Subcutaneous adipose tissue (tissue), 4 donors: ENCODE measurements around the gene C18orf54. TPM values are rescaled to one million over a fixed set of nuclear protein-coding genes. Genes with fewer than 3 reads are reported as not detected.

Experiments used
- total RNA-seq, 4 donors: library from RNA; depleted of rRNA; stranded (reverse); fragments of >200 nt; gene quantifications; one replicate each; pipeline ENCODE4 v1.1.0, GENCODE V29; 2016
- TF ChIP-seq, protein P1 (sequence below): fragments of 450-650 bp; IDR thresholded peaks from one replicate; pipeline ENCODE4 v1.5.1; 2016; ENCODE audit warnings: low read depth, mild to moderate bottlenecking, control low read depth, antibody characterized with exemption, moderate library complexity

C18orf54 gene
- total RNA-seq, 4 donors from 2014 or later, result 2.1 to 3.9 (median 2.7) TPM

DNA sequence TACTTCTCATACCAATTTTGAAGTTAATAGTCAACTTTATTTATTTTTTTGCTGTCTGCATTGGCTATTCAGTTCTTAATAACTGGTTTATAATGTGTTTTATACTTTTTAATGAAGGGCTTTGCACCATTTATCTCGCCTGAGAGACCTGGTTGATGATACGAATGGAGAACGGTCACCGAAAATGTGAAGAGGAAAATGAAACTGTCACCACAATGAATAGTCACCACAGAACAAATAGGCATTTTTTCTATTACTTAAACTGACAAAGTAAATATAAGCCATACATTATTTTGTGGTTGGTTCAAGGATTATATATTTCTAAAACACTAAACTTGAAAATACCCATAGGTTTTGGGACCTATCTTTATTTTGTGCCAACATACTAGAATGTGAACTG is 20.4 kb downstream of the C18orf54 start:
- TF ChIP-seq, protein P1, sequence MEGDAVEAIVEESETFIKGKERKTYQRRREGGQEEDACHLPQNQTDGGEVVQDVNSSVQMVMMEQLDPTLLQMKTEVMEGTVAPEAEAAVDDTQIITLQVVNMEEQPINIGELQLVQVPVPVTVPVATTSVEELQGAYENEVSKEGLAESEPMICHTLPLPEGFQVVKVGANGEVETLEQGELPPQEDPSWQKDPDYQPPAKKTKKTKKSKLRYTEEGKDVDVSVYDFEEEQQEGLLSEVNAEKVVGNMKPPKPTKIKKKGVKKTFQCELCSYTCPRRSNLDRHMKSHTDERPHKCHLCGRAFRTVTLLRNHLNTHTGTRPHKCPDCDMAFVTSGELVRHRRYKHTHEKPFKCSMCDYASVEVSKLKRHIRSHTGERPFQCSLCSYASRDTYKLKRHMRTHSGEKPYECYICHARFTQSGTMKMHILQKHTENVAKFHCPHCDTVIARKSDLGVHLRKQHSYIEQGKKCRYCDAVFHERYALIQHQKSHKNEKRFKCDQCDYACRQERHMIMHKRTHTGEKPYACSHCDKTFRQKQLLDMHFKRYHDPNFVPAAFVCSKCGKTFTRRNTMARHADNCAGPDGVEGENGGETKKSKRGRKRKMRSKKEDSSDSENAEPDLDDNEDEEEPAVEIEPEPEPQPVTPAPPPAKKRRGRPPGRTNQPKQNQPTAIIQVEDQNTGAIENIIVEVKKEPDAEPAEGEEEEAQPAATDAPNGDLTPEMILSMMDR, result no peak

DNA sequence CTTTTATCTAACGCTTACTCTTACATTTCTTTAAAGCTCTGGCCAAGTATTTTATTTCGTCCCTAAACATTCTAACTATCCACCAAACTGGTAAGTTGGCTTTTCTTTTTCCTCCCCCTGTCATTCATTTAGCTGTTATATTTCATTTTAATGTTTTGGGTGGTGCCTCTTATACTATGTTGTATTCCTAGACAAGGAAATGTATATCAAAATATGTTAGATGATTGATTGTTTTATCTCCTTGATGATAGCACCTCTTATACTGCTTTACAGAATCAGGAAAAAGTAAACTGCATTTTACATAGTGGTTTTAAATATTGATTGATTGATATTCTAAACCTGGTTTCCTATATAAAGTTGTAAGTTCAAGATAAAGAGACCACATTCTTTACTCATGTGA is 23.9 kb downstream of the C18orf54 start:
- TF ChIP-seq, protein P1, result no peak

DNA sequence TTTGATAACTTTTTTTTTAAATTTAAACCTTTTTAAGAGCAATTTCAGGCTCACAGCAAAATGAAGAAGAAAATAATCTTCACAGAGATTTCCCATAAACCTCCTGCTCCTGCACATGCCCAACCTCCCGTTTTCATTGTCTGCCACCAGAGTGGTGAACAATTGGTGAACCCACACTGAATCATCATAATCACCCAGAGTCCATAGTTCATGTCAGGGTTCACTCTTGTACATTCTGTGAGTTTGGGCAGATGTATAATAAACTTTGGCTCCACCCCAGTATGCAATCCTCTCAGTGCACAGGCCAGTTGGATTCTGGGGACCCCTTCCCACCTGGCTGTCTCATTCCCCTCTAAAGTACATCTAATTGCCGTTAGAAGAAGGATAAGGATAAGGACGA is 24.4 kb downstream of the C18orf54 start:
- TF ChIP-seq, protein P1, result no peak

DNA sequence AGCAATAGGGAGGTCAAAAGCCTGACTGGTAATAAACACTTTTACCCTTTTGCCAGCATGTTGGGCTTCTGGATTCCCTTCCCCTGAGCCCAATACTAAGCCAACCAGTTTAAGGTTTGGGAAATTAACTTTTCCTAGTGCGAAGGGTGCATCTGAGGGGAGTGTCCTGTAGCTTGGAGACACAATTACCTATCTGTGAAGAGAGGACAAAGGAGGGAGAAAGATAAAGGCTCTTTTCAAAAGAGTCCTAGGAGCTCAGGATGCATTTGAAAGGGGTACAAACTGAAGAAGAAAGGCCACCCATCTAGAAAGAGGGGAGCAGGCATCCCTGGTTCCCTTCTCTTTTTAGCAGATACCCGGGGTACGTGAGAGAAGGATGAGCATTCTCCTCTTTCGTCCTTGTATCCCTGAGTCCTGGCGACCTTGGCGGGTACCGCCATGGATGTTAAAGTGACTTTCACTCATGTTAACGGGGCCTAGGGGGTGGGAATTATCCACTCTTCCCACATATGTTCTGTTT is 25.1 kb downstream of the C18orf54 start:
- TF ChIP-seq, protein P1, result no peak

DNA sequence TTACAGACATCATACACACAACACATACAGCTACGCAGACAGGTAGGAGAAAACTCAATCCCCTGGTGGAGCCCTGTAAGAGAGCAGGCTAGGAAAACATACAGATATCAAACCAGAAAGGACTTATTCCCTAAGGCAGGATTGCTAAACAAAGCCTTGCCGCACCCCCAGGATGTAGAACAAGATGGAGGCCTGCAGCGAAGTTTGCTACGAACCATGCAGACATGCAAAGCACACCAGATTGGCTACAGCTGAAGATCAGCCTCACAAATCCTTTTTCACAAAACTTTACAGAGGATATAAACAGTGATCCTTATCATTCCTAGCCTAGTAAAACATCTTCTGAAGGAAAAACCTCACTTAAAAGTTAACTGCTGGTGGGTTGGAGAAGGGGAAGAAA is 28.3 kb downstream of the C18orf54 start:
- TF ChIP-seq, protein P1, result no peak

DNA sequence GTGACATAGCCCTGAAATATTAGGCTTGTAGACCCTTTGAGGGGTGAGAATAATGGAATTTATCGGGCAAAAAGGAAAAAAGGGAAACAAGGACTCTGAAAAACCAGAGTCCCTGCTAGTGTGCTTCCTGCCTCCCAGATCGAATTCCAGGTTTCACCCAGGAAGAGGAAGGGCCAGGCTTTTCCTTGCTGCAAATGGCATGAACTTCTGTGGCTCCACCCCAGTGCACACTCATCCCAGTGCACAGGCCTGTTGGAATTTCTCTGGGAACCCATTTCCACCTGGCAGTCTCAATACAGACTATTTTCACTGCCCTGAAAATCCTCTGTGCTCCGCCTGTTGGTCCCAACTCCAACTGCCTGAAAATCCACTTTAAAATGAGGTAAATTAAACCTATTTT is 29.9 kb downstream of the C18orf54 start:
- TF ChIP-seq, protein P1, result no peak

DNA sequence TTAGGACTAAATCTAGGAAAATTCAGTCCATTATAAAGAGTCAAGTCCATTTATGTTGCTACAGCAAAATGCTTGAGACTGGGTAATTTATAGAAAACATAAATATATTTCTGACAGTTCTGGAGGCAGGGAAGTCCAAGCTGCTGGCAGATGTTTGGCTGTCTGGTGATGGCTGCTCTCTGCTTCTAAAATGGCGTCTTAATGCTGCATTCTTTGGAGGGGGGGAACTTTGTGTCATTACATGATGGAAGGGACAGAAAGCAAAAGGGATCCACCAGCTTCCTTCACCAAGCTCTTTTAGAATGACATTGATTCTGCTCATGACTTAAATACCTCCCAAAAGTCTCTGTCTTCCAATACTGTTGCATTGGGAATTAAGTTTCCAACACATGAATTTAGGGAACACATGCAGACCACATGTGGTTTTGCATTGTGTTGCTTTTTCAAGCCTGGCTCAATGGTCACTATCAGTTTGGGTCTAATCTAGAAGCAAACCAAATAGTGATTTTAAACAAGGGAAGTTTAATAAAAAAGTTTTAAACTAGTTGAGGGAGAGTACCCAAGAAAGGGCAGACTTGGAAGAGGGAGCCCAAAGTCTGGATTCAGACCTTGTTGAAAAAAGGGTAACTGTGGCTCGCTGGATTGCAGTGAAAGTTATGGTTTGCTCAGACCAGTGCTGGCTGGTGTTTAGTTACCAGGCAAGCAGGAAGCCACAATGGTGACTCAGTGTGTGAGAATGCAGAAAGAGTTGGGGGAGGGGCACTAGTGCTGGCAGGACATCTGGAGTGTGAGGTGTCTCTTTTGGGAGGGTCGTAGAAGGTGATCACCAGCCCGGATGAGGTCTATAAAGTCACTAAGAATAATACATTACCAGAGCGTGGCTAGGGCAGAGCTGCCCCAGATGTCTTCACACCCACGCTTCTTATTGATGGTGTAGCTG is 30.8 kb downstream of the C18orf54 start:
- TF ChIP-seq, protein P1, result no peak
